Stimulated activated naive CD4-positive, alpha-beta T cell (primary cell): ENCODE results near the gene CHCHD4.
"Not testable (repeated sequence)": the region's sequence is repeated elsewhere in the genome, so short reads cannot be mapped to it uniquely, and the experiment has no call there.

ENCODE experiments used
- DNase-seq, 6 experiments: peaks; one replicate each; lab custom pipeline; 2025; lab: John Stamatoyannopoulos, UW

The CHCHD4 gene

GRCh38 chr3:14135581-14135980 is 10.9 kb upstream of the CHCHD4 start:
- no peak for DNase-seq

GRCh38 chr3:14134291-14134690 is 9.6 kb upstream of the CHCHD4 start:
- no peak for DNase-seq

GRCh38 chr3:14133876-14134275 is 9.2 kb upstream of the CHCHD4 start:
- no peak for DNase-seq

DNA sequence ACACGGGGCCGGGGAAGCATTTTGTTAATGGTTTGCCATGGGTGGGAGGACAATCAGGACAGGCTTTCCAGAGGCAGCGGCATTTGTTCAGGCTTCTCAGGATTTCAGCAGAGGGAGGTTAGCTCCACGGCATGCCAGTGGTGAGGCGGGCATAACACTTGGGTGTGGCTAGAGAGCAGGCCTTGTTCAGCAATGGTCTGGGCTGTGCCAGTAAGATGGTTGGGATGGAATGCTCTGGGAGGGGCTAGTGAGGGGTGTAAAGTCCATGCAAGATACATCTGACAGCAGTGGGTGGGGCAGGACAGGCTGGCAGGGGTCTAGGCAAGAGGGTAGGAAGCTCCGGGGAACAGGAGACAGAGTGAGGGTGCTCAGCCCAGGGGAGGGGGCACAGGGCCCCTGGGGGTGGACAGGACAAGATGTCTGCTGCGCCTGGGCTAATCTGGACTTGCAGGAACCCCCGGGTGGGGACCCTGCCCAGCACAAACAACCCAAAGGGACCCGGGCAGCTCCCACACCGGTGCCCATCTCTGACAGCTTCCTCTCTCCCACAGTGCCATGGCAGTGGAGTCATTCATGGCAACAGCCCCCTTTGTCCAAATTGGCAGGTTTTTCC is 8.6 kb upstream of the CHCHD4 start:
- no peak for DNase-seq

GRCh38 chr3:14132689-14133088 is 8.0 kb upstream of the CHCHD4 start:
- no peak for DNase-seq

- no peak for DNase-seq
Measured at GRCh38 chr3:14132120-14132519, 7.5 kb upstream of the CHCHD4 start.

GRCh38 chr3:14131134-14131533 is 6.5 kb upstream of the CHCHD4 start:
- no peak for DNase-seq

DNA sequence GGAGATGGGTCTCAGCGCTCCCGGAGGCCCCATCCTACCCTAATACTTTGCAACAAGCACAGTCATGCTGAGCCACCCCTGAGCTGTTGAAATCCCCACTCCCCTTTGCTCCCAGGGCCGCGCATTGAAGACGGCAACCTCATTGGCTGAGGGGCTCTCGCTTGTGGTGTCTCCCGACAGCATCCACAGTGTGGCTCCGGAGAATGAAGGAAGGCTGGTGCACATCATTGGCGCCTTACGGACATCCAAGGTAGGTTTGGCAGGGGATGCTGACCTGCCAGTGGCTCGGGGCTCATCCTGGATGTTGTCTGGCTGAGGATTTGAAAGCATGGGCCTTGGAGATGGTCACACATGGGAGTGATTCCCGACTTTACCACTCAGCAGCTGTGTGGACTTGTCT is 6.0 kb upstream of the CHCHD4 start:
- DNase-seq, result no peak

- DNase-seq, result no peak
Measured at GRCh38 chr3:14130230-14130629, 5.6 kb upstream of the CHCHD4 start.

- DNase-seq, result no peak
Measured at GRCh38 chr3:14129296-14129695, 4.6 kb upstream of the CHCHD4 start.

- DNase-seq, result no peak
Measured at GRCh38 chr3:14128724-14129123, 4.1 kb upstream of the CHCHD4 start.

DNA sequence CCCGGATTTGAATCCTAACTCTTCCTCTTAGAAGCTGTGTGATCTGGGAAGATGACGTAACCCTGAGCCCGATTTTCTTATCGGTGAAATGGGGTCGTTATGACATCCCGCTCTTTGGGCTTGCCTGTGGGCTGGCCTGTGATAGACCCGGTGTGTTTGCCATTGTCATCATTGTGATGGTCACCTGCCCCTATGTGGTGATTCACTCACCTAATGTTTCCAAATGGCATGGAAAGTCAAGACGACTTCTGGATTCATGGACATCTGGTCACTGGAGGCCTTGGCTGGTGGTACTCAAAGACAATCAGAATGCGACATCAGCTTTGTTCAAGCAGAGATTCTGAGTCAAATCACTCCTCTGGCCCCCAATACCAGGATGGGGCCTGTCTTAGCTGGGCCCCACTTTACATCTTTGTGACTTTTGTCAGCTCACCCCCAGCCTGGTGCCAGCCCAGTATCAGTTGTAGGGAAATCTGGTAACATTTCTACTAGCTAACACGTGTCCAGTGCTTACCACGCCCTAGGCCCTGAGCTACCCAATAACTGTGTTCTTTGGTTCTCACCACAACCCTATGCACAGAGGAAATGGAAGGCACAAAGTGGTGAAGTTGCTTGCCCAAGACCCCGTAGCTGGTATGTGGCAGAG is 3.0 kb upstream of the CHCHD4 start:
- no peak for DNase-seq

DNA sequence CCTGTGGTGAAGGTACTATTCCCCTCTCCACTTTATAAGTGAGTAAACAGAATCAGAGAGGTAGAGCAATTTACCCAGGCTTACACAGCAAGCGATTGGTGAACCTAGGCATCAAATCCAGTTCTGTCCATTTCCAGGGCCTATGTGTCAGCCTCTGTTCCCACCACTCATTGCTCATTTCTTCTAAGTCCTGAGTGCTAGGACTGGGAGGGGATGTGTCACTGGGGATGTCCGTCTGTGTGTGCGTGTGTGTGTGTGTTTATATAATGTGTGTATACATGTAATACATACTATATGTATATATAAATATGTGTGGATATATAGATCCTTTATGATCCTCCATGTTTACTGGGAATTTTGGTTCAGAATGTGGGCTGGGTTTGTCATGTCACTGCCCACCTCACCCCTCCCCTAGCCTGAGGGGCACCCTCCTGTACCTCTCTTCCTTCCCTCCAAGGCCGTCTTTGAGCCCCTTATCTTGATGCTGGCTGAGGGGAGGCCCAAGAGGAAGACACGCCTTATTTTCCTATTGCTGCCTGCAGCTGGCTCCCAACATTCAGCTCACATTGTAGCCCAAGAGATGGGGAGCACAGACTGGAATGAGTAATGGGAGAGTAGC is 2.3 kb upstream of the CHCHD4 start:
- no peak for DNase-seq

DNA sequence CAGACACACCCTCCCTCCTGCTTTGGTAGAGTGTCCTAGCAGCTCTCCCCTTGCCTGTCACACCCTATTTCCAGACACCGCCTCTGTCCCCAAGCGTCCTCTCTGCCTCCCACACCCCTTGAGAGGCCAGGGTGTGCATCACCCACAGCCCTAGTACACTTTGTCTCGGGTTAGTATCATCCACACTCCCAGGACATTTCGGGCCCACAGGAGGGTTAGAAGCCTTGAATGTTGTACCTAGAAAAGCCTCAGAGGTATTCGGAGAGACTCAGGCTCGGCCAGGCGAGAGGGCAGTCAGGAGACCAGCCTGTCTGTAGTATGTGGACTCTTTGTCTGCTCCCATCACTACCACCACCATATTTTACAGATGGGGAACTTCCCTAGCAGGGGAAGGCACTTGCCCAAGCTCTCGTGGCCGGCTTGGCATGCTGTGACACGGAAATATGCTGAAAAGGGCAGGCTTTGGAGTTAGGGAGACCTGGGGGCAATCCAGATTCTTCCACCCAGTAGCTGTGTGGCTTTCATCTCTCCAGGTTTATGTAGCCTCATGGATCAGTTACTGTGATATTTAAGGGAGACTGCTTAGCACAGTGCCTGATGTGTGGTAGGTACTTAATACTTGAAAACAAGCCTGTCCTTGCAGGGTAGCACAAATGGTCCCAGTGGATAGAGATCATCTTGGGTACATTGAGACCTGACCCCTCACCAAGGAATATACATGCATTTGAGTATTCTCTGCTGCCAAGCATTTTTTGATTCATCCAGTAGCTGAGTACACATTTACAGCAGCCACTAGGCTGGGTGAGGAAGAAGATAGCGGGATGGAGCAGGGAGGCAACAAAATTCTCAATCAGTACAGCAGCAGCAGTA is 1.6 kb upstream of the CHCHD4 start:
- no peak for DNase-seq

DNA sequence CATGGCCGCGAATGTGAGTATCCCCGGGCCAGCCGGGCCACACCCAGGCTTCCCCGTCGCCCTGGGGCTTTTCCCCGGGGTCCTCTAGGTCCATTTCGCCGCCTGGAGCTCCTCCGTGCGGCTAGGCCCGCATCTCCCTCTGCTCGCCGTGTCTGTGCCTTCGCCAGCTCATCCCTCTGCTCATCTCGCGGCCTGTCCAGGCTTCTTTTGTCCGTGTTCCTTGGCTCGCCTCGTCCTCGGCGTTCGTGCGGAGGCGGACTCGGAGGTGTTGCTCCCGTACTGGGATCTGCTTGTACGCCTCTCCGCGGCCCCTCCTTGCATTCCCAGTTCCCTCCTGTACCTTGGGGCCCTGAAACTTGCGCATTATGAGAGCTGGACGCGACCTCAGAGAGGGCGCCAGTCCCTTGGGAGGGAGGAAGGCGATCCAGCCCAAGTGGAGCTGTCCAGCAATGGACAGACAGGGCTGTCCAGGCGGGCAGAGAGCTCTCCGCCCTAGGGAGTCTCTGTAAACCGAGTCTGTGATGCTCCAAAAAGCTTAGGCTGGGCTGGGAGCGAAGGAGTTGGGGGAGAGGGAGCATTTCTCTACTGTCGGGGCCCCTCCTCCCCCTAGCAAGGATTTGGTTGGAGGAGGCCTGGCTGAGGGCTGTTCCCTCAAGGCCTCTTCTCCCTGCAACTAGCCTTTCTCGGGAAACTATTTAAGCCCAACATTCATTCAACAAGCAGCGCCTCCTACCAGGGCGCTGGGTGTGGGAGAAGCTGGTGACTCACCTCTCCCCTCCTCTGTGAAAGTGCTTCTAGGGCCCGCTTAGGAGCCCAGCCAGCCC is 735 bp upstream of the CHCHD4 start:
- DNase-seq, result peak in 1 of 6 experiments; percentile 17

DNA sequence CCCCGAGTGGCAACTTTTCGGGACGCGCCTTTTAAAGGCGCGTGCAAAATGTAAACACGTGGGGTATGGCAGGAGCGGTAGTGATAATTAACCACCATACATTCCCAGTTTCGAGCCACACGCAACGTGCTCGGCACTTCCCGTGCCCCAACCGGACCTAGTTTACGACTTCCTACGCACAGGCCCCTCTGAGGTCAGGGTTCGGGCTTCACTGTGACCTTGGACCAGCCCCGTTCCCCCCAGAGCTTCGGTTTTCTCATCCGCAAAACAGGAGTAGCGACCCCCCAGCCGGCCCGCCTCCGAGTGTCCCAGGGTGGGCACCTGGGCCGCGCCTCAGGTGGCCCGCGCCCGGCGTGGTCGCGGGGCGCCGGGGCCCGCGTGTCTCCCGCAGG is 451 bp downstream of the CHCHD4 start:
- peak in 3 of 6 experiments; percentile 31 to 76 (median 55) for DNase-seq

GRCh38 chr3:14123308-14124222 is 1.1 kb downstream of the CHCHD4 start:
- no peak for DNase-seq

GRCh38 chr3:14122301-14122700 is 2.4 kb downstream of the CHCHD4 start:
- no peak for DNase-seq

GRCh38 chr3:14121859-14122258 is 2.8 kb downstream of the CHCHD4 start:
- no peak for DNase-seq

GRCh38 chr3:14120921-14121448 is 3.7 kb downstream of the CHCHD4 start:
- not testable (repeated sequence) for DNase-seq
